H1 (cell line): ENCODE measurements around the gene RNF175. TPM values are rescaled to one million over a fixed set of nuclear protein-coding genes. Genes with fewer than 3 reads are reported as not detected.
A peak's percentile ranks its signal among the peaks of the same experiment; 100 is the strongest.

Source experiments
- CBX5 ChIP-seq: fragments of 300-800, 300-1000 bp; sonication (generic); IDR thresholded peaks from 2 replicates; pipeline ENCODE4 v1.7.1; 2016; ENCODE audit warnings: antibody characterized with exemption, low read length, low read depth
- CHD2 ChIP-seq: IDR thresholded peaks from 2 replicates; pipeline ENCODE4 v1.6.1; 2012; ENCODE audit warnings: low read length, improper control_type of control experiment
- EGR1 ChIP-seq: IDR thresholded peaks from 2 replicates; pipeline ENCODE4 v1.6.1; 2011; ENCODE audit warnings: low read depth, low read length, borderline replicate concordance
- EP300 ChIP-seq, 2 experiments: IDR thresholded peaks; 1 replicate in 1 of 2; 2 replicates in 1 of 2; pipeline ENCODE4 v1.6.1; 2011 to 2012; ENCODE audit warnings: low read depth in 2 of 2, low read length in 2 of 2, mild to moderate bottlenecking in 2 of 2, borderline replicate concordance in 1 of 2, inconsistent platforms in 1 of 2, moderate library complexity in 1 of 2
- HDAC2 ChIP-seq, 2 experiments: fragments of 300-600 bp in 1 of 2; sonication (generic) in 1 of 2; IDR thresholded peaks; 2 replicates each; pipeline ENCODE4 v1.6.1; 2011 to 2012; ENCODE audit warnings: low read depth in 2 of 2, low read length in 2 of 2, mild to moderate bottlenecking in 2 of 2, moderate library complexity in 2 of 2, borderline replicate concordance in 1 of 2, inconsistent platforms in 1 of 2
- JUN ChIP-seq: IDR thresholded peaks from 2 replicates; pipeline ENCODE4 v1.6.1; 2011; ENCODE audit warnings: low read depth, mild to moderate bottlenecking, improper control_type of control experiment, low read length
- JUND ChIP-seq: IDR thresholded peaks from 2 replicates; pipeline ENCODE4 v1.6.1; 2011; ENCODE audit warnings: mild to moderate bottlenecking, improper control_type of control experiment, low read length
- KDM1A ChIP-seq: fragments of 200-600, 300-600 bp; sonication (generic); IDR thresholded peaks from 2 replicates; pipeline ENCODE4 v1.7.1; 2016; ENCODE audit warnings: mild to moderate bottlenecking, low read length, borderline replicate concordance
- MAFK ChIP-seq: IDR thresholded peaks from 2 replicates; pipeline ENCODE4 v1.6.1; 2012; ENCODE audit warnings: low read depth, mild to moderate bottlenecking, improper control_type of control experiment, low read length
- MAX ChIP-seq: IDR thresholded peaks from 2 replicates; pipeline ENCODE4 v1.6.1; 2012; ENCODE audit warnings: inconsistent platforms
- NRF1 ChIP-seq: IDR thresholded peaks from 2 replicates; pipeline ENCODE4 v1.6.1; 2011; ENCODE audit warnings: mild to moderate bottlenecking, low read depth, low read length, improper control_type of control experiment
- PHF8 ChIP-seq: fragments of 200-600 bp; sonication (generic); conservative IDR thresholded peaks from 2 replicates; pipeline ENCODE4 v1.7.1; 2012; ENCODE audit warnings: low read depth, mild to moderate bottlenecking, inconsistent platforms, low read length, moderate library complexity
- RBBP5 ChIP-seq: IDR thresholded peaks from 2 replicates; pipeline ENCODE4 v1.7.1; 2012; ENCODE audit warnings: low read depth, mild to moderate bottlenecking, inconsistent platforms, low read length, moderate library complexity, borderline replicate concordance
- RNF2 ChIP-seq: fragments of 200-900, 300-1000 bp; sonication (generic); IDR thresholded peaks from 2 replicates; pipeline ENCODE4 v1.7.1; 2016; ENCODE audit warnings: borderline replicate concordance, low read depth, mild to moderate bottlenecking, antibody characterized with exemption, low read length; ENCODE audit not compliant: poor library complexity, severe bottlenecking; ENCODE audit errors: missing control alignments
- SUZ12 ChIP-seq: fragments of 200-600 bp; sonication (generic); IDR thresholded peaks from 2 replicates; pipeline ENCODE4 v1.6.1; 2012; ENCODE audit warnings: mild to moderate bottlenecking, inconsistent platforms, low read length, moderate library complexity, mixed read lengths
- TAF1 ChIP-seq: IDR thresholded peaks from 2 replicates; pipeline ENCODE4 v1.6.1; 2011; ENCODE audit warnings: mild to moderate bottlenecking, low read depth, low read length
- TBP ChIP-seq: IDR thresholded peaks from 2 replicates; pipeline ENCODE4 v1.6.1; 2011; ENCODE audit warnings: low read depth, low read length, improper control_type of control experiment
- polyA plus RNA-seq, 7 experiments: library from polyadenylated mRNA; depleted of rRNA in 3 of 7; stranded (reverse) in 5 of 7; unstranded in 2 of 7; fragments of >200 nt in 5 of 7; fragments of 200-250 nt in 2 of 7; gene quantifications; 1 replicate in 5 of 7; 2 replicates in 1 of 7; 4 replicates in 1 of 7; pipeline versions ENCODE4 v1.2.1 to v1.2.3, GENCODE V29; 2011 to 2013; ENCODE audit warnings: missing spikeins in 2 of 7, mixed read lengths in 2 of 7
- total RNA-seq: library from RNA; stranded (reverse); fragmentation: NEBNext Ultra II Directional; extraction: Animal tissue kit (Norgen Biotek cat#: 25700); gene quantifications from 2 replicates; pipeline ENCODE4 v1.2.1, GENCODE V29; 2021
- TF ChIP-seq, protein P1 (sequence below): IDR thresholded peaks from 2 replicates; pipeline ENCODE4 v1.6.1; 2012; ENCODE audit warnings: low read length, inconsistent platforms
- TF ChIP-seq, protein P2 (sequence below): IDR thresholded peaks from 2 replicates; pipeline ENCODE4 v1.6.1; 2012; ENCODE audit warnings: inconsistent platforms

RNF175 gene
- total and polyA plus RNA-seq, 2 of the 8 experiments (the other 6 are each of a cell fraction or from before 2014, with no cell fraction given) = 7.9 to 9.8 TPM

DNA sequence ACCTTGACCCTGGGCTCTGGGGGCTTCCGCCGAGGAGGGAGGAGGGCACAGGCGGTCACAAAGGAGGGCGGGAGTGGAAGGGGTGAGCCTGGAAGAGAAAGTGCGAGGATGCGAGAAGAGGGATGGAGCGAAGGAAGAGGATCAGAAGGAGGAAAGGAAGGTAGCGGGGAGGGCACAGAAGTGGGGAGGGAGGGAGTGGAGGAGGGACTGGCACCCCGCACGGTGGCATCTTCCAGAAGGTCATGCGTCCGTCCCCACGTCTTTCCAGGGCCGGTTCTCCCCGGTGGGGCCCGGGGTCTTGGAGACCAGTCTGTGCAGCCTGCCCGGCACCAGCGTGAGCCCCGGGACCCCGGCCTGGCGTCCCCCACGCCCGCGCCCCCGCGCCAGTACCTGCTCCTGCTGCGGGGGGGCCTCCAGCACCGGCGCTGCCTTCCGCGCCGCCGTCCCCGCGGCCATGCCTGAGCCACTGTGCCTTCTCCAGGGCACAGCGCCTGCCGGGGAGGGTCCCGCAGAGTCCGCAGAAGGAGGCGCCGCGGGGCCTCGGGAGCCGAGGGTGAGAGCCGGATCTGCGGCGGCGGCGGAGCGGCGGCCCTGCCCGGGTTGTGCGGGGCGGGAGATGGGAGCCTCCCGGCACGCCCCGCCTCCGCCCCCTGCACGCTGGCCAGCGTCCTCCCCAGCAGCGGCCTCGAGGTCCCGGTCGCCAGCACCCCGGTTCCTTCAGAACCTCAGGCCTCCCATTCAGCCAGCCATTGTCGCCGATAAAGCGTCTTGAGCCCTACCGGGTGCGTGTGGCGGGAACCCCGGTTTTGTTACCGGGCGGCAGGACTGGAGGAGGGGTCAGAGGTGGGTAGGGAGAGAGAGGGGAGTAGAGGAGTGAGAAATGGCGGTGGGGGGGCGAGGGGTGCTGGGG, at the start of gene RNF175 (continued):
- no peak for TF ChIP-seq RNF2
- peak; percentile 87 for TF ChIP-seq MAX
- TF ChIP-seq SUZ12 = peak; percentile 46; the same call in 1 of the 2 replicates
- TF ChIP-seq CBX5 = no peak
- TF ChIP-seq EGR1 = peak; percentile 91
- peak; percentile 95 for TF ChIP-seq RBBP5
- TF ChIP-seq EP300 (IDR thresholded peaks at IDR 0.05; ENCODE audit: borderline replicate concordance in 1 of 2, low read depth in 2 of 2, low read length in 2 of 2) = no peak
- no peak for TF ChIP-seq JUN
- 0 out of 2 replicates have a peak, but pooled peaks have one; percentile 32 for TF ChIP-seq TBP
- peak; percentile 58 for TF ChIP-seq PHF8
- peak; percentile 34; the same call in 1 of the 2 replicates for TF ChIP-seq TAF1
- TF ChIP-seq, protein P1, sequence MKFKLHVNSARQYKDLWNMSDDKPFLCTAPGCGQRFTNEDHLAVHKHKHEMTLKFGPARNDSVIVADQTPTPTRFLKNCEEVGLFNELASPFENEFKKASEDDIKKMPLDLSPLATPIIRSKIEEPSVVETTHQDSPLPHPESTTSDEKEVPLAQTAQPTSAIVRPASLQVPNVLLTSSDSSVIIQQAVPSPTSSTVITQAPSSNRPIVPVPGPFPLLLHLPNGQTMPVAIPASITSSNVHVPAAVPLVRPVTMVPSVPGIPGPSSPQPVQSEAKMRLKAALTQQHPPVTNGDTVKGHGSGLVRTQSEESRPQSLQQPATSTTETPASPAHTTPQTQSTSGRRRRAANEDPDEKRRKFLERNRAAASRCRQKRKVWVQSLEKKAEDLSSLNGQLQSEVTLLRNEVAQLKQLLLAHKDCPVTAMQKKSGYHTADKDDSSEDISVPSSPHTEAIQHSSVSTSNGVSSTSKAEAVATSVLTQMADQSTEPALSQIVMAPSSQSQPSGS = no peak
- no peak for TF ChIP-seq MAFK
- TF ChIP-seq CHD2 = 0 out of 2 replicates have a peak, but pooled peaks have one; percentile 8
- TF ChIP-seq, protein P2, sequence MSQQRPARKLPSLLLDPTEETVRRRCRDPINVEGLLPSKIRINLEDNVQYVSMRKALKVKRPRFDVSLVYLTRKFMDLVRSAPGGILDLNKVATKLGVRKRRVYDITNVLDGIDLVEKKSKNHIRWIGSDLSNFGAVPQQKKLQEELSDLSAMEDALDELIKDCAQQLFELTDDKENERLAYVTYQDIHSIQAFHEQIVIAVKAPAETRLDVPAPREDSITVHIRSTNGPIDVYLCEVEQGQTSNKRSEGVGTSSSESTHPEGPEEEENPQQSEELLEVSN = peak; percentile 66
- peak; percentile 9; the same call in 1 of the 2 replicates for TF ChIP-seq KDM1A
- no peak for TF ChIP-seq JUND
- no peak for TF ChIP-seq NRF1
- TF ChIP-seq HDAC2 (IDR thresholded peaks at IDR 0.05; ENCODE audit: borderline replicate concordance in 1 of 2, low read depth in 2 of 2, low read length in 2 of 2) = peak; percentile 32 to 56; a peak in 1 of 4 replicates
